HUES6 (cell line): ENCODE data around the gene HOXB3.

Experiments
- H3K27ac ChIP-seq: 2 replicates; pipeline ENCODE4 v1.7.0; 2013; ENCODE audit warnings: low read depth, mild to moderate bottlenecking, low read length, inconsistent platforms
- H3K27me3 ChIP-seq: 2 replicates; pipeline ENCODE4 v1.6.1; 2013; ENCODE audit warnings: low read length; ENCODE audit not compliant: control insufficient read depth, insufficient read depth
- H3K36me3 ChIP-seq: 2 replicates; pipeline ENCODE4 v1.6.1; 2013; ENCODE audit warnings: low read length; ENCODE audit not compliant: control insufficient read depth, insufficient read depth
- H3K4me1 ChIP-seq: 2 replicates; pipeline ENCODE4 v1.6.1; 2013; ENCODE audit warnings: low read length; ENCODE audit not compliant: control insufficient read depth, insufficient read depth
- H3K4me3 ChIP-seq: 2 replicates; pipeline ENCODE4 v1.5.1; 2013; ENCODE audit warnings: low read depth, low read length
- H3K9ac ChIP-seq: one replicate; pipeline ENCODE4 v1.6.1; 2013; ENCODE audit warnings: mild to moderate bottlenecking, low read length
- H3K9me3 ChIP-seq: 2 replicates; pipeline ENCODE4 v1.6.1; 2013; ENCODE audit warnings: low read depth, low read length; ENCODE audit not compliant: control insufficient read depth, insufficient read depth

HOXB3 gene

DNA sequence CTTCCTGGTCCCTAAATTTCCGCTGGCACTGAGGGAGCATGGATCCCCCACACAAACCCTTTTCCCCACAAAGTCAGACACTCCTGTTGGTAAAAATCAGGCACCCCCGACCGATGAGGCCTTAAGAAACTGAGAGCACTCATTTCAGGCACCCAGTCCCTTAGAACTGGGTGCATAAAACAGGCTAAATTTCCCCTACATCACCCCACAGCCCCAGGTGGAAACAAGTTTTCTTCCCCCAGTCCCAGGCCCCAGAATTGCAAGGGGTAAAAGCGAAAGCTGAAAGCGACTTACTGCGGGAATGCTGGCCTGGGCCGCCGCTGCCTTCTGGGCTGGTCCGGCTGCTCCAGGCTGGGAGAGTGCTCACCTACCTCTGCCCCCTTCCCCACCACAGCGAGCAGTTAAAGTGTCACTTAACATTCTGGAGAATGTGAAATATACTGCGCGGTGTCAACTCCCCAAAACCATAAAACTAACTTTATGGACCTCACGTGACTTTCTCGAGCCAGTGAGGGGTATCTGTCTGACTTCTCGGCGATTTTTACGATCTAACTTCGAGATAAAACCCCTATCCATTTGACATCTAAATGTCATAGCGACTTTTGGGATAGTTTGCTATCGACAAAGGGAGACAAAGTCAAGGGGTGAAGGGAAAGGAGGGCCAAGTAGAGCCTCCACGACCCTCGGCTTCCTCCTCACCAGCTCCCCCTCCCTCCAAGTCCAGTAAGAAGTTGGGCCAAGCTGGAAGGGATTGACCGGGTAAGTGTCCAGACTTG, at the start of gene HOXB3:
TSS of gene HOXB3 (minus strand) at position 411 of the 776 bp plus-strand sequence. CDS start 37,767 bp downstream, outside the sequence.
- Histone ChIP-seq H3K9ac (peak within 1 kb of the TSS; percentile 87), H3K27me3 (peaks cover 100% of the 10 kb centered on the region), H3K27ac (peak within 1 kb of the TSS; percentile 7; the same call in 1 of the 2 replicates), H3K36me3 (no peaks in the 10 kb centered on the region; the same call in 1 of the 2 replicates), H3K9me3 (no peaks in the 10 kb centered on the region), H3K4me1 (peaks cover 21% of the 10 kb centered on the region), H3K4me3 (peak within 1 kb of the TSS; percentile 57)

DNA sequence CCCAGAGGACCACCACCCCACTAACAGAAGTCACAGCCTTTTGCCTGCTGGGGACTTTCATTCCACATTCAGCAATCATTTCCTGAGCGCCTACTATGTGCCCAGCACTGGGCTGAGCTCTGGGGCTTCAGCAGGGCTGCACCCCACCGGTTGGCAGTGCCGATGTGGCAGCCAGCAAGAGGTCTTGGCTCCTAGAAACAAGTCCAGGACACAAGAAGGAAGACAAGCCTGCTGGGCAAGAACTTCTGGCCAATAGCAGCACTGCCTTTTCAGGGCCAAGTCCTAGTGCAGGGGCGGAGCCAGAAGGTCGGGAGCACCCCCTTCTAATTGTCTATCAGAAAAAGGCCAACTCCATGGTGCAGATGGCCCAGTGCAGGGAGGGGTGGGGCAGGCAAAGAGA, 49.1 kb upstream of the HOXB3 start:
- Histone ChIP-seq H3K27me3 (peaks cover 100% of the 10 kb centered on the region), H3K4me1 (peaks cover 5% of the 10 kb centered on the region; the same call in 1 of the 2 replicates), H3K36me3 (no peaks in the 10 kb centered on the region), H3K9me3 (no peaks in the 10 kb centered on the region), H3K27ac (no peak overlapping the region), H3K4me3 (no peak overlapping the region; the same call in 1 of the 2 replicates), H3K9ac (no peak overlapping the region)

DNA sequence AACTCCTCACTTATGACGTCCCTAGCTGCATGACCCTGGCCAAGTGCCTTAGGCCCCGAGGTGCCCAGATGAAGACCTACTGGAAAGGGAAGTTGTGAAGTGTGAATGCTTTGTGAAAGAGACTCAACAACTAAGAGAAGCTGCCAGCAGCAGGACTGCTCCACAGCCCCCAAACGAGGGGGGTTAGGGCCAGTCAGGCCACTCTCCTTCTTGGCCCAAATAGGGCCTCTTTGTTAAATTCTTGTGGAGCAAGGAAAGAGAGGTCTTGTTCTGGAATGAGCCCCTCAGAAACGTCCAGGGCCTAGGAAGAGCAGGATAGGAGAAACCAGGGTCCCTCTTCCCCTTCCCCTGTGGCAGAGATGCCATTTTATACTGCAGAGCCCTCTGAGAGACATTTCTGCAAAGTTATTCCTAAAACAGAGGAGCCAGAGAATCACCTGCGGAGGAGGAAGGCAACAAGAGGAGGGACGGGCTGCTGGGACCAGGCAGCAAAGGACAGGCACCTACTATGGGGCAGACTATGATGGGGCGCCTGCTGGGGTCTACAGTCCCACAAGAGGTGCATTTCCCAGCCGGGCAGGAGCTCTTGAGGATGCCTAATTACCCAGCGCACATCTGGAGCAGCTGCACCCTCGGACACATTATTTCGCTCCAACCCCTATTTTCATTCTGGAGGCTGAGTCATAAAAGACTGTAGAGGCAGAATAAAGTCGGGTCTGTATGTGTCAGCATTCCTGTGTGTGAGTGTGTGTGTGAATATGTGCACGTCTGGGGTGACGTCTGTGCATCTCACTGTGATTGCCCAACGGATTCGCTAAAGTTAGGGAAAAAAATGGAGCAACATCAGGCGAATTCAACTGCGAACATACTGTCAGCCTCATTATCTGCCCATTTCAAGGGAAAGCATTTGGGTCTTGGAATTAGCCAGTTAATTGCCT, 47.6 kb upstream of the HOXB3 start:
- Histone ChIP-seq H3K27ac (no peak overlapping the region), H3K4me3 (no peak overlapping the region), H3K9me3 (no peaks in the 10 kb centered on the region), H3K36me3 (no peaks in the 10 kb centered on the region), H3K27me3 (peaks cover 100% of the 10 kb centered on the region), H3K9ac (peak overlapping the region; percentile 16), H3K4me1 (peaks cover 5% of the 10 kb centered on the region; the same call in 1 of the 2 replicates)

DNA sequence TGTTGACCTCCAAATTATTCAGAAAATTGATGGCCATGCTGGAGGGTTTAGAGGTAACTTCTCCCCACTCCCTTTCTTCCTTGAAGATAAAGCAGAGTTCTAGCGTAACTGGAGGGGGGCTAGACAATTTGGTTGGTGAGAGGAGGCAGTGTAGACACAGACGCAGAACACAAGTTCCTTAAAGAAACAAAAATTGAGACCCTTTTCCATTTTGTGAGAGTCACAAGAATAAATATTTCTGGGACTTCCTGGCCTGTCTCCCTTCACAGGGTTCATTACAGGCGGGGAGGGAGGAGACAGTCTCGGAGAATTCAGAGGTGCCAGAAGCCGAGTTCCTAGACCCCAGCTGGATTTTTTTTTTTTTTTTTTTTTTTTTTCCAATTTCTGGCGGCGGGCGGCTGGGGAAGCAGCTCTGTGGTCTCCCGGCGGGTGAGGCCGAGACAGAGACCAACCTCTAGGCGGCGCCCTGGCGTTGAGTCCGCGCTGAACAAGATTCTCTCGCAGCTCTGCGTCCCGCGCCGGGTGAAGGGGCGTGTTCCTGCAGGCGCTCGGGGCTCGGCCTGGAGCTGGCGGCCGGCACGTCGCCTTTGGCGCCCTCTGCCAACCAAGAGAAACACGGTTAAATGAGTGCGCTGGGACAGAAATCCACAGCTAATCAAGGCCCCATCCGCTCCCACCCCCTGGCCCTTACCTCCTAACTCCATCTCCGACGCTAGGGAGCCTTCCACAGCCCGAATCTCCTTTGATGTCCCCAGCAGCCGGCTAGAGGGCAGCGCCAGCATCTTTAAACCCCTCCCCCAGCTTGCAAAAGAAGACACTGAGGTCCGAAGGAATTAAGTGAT, 46.4 kb upstream of the HOXB3 start:
- Histone ChIP-seq H3K27me3 (peaks cover 100% of the 10 kb centered on the region), H3K4me1 (no peaks in the 10 kb centered on the region; the same call in 1 of the 2 replicates), H3K27ac (no peak overlapping the region), H3K9me3 (no peaks in the 10 kb centered on the region), H3K36me3 (no peaks in the 10 kb centered on the region), H3K4me3 (0 out of 2 replicates have a peak overlapping the region, but pooled peaks have one; percentile 16), H3K9ac (peak overlapping the region; percentile 42)

DNA sequence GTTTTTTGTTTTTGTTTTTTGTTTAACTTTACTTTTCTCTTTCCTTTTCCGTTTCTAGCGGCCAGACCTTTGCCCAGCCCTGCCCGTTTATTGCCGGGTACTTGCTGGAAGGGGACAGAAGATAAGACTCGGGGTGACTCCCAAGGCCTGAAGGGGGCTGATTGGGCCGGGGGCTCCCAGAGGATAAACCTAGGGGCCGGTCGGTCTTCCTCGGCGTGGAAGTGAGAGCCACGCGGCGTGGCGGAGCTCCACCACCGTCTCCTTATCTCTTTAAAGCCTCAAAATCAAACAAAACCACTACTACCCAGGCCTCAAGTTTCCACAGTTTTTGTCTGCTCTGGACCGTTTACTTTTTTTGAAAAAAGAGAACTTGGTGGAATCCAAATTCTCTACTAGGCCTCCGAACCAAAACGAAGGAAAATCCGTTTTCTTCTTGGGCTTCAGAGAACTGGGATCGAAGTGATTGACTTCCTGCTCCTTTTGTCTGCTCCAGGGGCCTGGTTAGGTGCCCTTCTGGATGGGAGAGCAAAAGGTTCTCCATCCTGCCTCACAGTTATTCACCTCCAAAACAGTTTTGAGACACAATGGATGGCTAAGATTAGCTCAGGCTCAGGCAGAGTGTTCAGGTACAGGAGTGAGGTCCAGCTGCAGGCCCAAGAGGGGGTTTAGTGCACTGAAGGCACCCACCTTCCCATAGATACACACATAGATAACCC, 44.6 kb upstream of the HOXB3 start:
- Histone ChIP-seq H3K36me3 (no peaks in the 10 kb centered on the region), H3K9me3 (no peaks in the 10 kb centered on the region), H3K4me1 (no peaks in the 10 kb centered on the region; the same call in 1 of the 2 replicates), H3K9ac (peak overlapping the region; percentile 31), H3K27me3 (peaks cover 100% of the 10 kb centered on the region), H3K27ac (no peak overlapping the region), H3K4me3 (no peak overlapping the region)

DNA sequence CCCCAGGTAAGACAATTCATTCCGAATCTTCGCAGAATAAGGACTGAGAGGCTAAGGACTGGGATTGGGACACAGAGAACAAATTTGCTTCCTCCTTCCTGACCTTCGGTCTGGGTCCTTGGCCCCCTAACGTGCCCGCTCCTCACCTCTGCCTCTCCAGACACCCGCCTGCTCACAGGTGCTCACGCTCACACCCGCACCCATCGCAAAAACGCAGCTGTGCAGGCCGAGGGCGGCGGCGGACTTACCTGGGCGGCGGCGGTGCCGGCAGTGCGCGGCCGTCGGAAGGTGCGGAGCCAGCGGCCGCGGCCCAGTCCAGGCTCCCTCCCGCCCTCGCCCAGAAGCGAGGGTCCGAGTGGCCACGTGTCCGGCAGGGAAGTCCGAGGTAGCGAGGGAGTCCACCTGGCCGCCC, 43.2 kb upstream of the HOXB3 start:
- Histone ChIP-seq H3K4me3 (peak overlapping the region; percentile 28), H3K27ac (no peak overlapping the region), H3K9me3 (no peaks in the 10 kb centered on the region), H3K36me3 (no peaks in the 10 kb centered on the region), H3K9ac (peak overlapping the region; percentile 79), H3K4me1 (no peaks in the 10 kb centered on the region; the same call in 1 of the 2 replicates), H3K27me3 (peaks cover 100% of the 10 kb centered on the region)

DNA sequence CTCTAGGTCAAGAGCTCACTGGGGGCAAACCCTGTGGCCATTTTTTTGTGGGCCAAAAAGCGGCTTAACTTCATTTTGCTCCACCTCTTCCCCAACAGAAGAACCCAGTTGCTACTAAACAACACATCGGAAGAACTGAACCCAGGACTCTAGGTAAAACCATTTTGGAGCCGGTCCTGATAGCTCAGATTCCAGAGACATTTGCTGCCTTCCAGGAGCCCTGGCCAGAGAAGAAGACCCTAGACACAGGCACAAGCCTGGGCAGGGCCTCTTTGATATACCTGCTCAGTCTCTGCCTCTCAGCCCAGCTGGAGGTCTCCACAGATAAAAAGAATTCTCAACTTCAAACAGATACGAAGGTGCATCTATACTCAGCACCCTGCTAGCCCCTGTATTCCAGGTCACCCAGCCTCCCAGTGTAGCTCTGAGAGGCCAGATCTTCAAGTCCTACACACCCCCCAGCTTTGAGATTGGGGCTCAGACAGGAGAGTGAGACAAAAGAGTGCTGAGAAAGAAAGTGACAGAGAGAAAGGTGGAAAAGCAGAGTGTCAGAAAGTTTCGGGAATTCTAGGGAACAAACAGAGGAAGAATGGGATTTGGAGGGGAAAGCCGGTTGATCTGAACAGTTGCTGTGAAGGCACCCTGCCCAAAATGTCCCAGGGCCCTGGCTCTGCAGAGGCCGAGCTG, 42.7 kb upstream of the HOXB3 start:
- Histone ChIP-seq H3K36me3 (no peaks in the 10 kb centered on the region), H3K9ac (peak overlapping the region; percentile 79), H3K4me1 (no peaks in the 10 kb centered on the region; the same call in 1 of the 2 replicates), H3K27ac (no peak overlapping the region), H3K9me3 (no peaks in the 10 kb centered on the region), H3K4me3 (peak overlapping the region; percentile 28; the same call in 1 of the 2 replicates), H3K27me3 (peaks cover 100% of the 10 kb centered on the region)

DNA sequence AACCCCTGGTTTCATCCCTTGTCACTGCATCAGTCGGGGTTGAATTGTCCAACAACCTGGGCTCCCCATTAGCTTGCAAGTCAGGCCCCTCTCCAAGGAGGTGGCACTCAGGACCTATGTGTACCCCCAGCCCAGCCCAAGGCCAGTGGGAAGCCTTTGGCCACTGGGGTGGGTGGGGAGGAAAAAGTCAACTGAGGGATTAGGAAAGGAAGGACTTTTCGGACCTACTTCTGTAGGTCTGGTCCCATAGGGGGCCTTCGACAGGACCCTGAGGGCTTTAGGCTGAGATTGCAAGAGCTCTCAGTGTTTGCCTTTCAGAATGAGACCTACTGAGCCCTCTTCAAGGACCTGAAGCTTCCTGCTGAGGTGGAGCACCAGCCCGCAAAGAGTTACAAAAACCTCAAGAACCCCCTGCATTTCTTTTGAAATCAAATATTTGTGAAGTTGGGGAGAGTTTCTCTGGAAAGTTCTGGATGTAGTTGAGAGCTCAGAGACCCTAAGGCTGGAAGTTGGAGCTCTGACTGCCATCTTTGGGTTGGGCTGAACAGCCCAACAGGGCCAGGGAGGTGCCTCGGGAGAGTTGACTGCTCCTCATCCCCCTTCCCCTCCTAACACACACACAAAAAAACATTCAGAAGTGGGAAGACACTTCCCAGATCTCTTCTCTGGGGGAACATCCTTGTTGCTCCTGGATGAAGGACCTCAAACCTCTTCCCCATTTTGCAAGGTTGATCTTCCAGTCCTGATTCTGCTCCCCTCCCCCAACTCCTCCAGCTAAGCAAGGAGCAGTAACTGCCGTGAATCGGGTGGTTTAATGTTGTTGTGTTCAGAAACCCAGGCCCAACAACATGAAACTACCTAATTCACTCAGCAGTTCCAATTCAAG, 41.9 kb upstream of the HOXB3 start:
- Histone ChIP-seq H3K27ac (no peak overlapping the region), H3K36me3 (no peaks in the 10 kb centered on the region), H3K9me3 (no peaks in the 10 kb centered on the region), H3K4me3 (peak overlapping the region; percentile 27; the same call in 1 of the 2 replicates), H3K9ac (peak overlapping the region; percentile 79), H3K4me1 (peaks cover 3% of the 10 kb centered on the region; the same call in 1 of the 2 replicates), H3K27me3 (peaks cover 100% of the 10 kb centered on the region)
